NCI-H510A treated with DMSO at 0.1 percent for 48 hours (cell line): ENCODE data around the gene ENOX1.
"Not testable (repeated sequence)": the region's sequence is repeated elsewhere in the genome, so short reads cannot be mapped to it uniquely, and the experiment has no call there.

Experiments used
- DNase-seq: peaks from one replicate; lab custom pipeline; 2025; lab: John Stamatoyannopoulos, UW

Gene ENOX1

DNA sequence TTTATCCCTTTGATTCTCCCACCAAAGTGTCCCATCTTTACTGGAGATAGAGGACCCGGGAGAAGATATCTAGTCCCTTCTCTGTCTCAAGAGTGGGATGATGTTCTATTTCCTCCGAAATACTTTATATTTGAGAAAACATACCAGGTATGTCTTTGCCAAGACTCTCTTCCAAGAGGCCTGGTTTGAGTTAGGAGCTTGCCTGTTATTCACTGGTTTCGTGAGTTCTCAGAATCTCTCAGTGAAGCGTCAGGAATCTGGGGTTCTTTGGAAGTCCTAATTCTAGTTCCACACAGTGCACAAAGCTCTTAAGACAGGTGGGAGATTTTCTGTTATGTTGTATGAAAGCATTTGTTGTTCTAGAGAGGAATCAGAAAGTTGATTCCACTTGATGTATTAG, 581.4 kb downstream of the ENOX1 start:
- no peak for DNase-seq

DNA sequence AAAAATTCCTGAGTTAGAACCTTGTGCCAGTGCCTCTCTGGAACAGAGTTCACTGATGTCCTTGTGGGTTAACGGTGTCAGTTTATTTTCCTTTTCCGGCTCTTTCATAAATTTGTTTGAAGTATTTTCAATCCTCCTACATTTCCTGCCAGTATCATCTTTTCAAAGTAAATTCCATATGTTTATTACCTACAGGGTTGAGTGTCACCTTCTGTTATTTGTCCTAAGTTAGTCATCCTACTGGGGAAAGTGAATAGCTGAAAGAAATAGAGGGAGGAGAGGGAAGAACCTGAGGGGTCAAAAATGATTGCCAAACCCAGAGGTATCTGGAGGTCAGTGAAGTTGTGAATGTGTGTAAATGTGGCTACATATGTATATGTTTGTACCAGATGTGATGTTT, 582.2 kb downstream of the ENOX1 start:
- no peak for DNase-seq

DNA sequence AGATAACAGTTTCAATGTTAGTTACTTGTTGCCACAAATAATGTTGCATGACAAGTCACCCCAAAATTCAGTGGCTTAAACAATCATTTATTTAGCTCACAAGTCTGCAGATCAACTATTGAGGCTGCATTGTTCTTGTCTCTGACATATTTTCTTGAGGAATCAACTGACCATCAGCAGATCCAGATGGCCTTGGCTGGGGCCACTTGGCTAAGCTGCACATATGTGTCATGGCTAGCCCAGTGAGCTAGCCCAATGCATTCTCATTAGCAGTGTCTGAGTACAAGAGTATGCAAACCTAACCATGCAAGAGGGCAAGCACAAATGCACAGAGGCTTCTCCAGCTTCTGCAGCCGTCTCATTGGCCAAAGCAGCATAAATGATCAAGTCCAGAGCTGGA, 583.0 kb downstream of the ENOX1 start:
- DNase-seq = no peak

DNA sequence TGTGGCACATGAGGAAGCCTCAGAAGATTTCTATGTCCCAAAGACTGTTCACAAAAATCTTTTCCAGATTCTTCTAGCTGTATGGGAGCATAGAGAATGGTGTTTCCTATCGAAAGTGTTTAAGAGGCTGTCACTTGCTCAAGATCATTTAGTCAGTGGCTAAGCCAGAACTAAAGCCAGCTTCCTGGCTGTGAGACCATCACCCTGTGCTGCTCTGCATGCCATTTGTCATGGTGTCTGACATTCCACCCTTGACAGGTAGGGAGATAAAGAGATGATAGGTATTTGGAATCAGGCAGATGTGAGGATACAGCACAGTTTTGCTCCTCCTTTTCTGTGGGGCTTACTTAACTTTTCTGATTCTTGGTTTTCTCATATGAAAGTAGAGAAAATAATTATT, 586.0 kb downstream of the ENOX1 start:
- no peak for DNase-seq

DNA sequence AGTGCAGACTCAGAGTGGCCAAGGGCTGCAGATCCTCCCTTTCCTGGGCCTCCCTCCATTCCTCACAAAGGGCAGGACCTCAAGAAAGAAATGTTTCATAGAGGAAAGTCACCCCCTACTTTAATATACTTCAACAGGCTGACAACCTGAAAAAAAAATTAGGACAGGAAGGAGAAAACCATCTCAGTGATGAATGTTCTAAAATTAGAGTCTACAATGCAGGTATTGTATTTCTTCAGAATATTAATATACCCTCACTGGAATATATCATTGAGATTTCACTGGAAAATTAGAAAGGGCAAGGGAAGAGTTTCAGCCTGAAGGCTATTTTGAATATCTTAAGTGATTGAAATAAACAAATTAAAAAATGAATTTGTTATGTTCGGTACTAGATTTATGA, 586.5 kb downstream of the ENOX1 start:
- DNase-seq = no peak

DNA sequence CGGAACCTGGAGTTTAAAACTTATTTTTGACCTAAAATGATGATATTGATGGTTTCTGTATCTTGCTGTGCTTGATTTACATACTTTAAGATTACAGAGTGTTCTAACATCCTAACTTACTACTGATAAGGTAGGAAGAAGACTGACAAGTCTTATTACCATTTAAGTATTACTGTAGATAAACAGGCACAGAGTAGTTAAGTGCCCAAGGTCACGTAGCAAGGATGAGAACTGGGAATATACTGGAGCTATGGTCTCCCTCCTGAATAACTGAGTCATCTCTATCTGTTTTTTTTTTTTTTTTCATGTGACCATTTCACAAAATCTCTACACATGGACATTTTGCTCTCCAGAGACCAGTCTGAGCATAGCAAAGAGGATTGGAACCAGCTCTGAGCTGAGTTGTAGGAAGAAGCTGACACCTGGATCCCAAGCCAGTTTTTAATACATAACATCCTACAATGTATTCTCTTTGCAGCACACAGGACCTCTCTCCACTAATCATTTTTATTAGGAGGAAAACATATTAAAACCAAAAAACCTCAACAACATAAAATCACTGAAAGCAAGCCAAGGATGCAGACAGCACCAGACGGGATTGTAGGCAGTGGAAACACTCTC, 589.9 kb downstream of the ENOX1 start:
- no peak for DNase-seq

DNA sequence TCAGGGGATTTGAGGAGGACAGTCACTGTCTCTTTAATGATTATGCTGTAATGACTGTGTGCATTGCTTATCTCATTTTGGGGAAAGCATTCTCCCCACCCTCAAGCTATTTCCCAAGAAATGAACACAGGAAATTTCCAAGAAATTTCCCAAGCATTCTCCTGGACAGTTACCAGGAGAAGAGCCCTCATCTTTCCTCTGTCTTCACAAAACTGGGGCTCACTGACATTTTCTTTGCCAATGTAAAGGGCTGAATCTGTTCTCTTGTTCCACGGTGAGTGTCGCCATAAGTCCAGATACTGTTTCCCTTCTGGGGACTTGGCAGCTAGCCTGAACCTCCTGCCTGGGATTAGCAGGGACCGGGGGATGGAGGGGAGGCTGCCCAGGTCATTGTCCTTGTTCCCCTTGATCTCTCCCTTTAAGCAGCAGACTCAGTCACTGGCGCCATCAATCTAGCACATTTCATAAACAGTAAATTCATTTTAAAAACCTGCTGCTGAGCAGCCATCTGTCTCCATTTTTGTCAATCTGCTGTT, 590.6 kb downstream of the ENOX1 start:
- no peak for DNase-seq

DNA sequence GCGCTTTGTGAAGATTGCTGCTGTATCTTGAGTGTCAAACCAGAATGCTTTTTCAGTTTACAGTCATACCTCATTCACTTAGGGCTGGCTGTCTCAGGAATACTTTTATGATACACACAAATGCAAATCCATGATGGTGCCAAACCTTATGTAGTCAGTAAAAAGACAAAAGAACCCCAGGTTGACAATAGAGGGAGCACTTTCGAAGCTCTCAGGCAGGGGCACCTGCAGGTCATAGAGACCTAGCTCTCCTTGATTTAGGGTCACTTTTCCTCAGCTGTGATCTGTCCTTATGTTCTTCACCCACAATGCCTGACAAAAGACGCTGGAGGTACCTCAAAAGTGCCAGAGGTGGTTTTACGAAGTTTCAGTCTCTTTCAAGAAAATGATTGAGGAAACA, 591.2 kb downstream of the ENOX1 start:
- no peak for DNase-seq

DNA sequence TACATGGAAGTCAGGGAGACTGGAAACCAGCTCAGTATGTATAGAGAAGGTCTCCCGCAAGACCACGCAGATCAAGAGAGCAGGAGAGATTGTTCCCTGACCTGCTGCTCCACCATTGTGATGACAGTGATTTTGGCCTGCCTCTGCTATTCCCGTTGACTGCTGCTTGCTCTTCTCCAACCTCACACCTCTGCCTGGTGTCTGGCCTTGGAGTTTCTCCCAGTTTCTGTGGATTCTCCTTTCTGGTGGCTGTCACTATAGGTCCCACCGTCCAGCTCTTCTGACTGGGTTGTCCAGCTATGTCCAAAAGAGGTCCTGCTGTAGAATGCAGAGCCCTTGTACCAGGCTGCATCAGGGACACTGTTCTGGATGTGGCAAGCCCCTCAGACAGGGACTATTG, 591.7 kb downstream of the ENOX1 start:
- no peak for DNase-seq

DNA sequence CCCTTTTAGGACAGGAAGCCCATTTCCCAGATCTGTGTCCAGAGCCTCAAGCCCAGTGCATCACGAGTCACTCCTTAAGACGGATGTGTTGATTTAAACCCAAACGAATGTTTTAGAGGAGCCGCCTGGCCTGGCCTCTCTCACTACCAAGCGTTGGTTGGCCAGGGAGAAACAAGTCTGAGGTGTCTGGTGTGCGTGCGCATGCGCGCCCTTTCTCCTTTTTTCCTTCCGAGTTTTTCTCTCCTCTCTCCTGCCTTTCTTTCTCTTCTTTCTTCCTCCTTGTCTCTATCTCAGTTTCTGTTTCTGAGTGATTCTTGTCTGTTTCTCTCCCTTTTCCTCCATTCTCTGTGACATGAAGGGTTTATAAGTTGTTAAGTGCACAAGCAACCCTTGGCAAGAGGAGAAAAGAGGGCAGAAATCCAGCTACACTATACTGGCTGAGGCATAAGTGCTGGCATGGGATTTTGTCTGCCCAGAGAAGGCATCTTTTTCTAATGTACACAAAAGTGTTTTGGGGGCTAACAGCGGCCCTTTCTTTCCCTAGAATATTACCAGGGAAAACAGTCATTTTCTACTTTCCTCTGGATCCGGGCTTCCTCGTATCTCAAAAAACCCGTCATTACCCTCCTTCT, 592.9 kb downstream of the ENOX1 start:
- no peak for DNase-seq

DNA sequence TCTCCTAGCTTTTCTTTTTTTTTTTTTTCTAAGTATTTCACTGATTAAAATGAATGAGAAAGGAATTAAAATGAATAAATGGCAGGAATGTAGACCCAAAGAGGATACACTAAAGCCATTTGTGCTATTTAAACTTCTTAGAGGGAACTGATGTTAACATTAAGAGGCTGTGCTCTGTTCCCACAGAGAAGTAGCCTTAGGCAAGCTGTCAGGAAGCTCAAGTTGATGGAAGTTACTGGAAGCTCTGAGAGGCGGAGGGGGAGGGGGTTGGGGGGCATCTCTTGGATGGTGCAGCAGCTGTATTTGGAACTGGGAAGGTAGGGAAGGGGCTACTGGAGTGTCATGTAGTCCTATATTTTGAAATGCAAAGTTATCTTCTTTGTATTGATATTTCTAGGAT, 595.2 kb downstream of the ENOX1 start:
- DNase-seq = no peak

DNA sequence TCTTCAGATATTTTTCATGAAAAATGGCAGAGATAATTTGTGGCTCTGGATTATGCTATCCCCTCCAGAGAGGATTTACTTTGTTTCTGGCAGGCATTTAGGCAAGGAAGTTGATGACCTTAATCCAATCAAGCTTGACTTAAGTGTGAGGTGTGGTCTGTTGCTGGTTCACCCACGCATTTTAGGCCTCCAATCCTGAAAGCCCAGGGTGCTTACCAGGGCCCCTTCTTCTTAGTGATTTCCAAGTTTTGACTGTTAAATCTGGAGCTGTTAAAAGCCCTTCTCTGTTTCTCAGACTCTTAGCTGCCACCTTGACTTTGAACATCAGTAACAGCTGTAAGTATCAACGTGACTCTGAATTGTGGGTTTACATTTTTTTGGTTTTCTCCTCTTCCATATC, 601.5 kb downstream of the ENOX1 start:
- DNase-seq = no peak

DNA sequence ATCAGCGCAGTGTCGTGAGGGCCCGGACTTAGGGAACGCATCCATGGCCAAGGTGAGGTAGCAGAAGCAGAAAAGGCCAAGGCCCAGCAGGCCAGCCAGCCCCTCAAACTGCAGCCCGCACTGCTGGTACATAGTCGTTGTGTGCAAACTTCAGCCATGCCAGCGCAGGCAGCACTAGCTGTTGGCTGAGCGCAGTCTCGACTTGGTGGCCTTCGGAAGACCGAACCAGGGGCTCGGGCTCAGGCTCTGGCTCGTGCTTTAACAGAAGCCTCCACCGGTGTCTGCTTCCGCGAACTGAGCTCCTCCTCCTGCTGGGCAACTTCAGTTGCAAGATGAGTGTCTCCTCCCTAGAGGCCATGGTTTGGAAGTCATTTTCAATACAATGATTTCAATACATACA, 605.9 kb downstream of the ENOX1 start:
- no peak for DNase-seq

DNA sequence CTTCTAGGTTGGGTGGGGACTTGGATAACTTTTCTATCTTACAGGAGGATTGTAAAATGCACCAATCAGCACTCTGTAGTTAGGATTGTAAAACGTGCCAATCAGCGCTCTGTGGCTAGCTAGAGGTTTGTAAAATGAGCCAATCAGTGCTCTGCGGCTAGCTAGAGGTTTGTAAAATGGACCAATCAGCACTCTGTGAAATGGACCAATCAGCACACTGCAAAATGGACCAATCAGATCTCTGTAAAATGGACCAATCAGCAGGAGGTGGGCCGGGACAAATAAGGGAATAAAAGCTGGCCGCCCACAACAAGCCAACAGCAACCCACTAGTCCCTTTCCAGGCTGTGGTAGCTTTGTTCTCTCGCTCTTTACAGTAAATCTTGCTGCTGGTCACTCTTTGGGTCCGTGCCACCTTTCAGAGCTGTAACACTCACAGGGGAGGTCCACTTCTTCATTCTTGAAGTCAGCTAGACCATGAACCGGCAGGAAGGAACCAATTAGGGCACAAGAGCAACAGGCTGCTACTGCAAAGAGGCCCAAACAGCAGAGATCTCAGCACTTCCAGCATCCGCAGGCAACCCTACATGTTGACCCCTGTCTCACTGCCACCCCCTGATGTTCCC, 606.6 kb downstream of the ENOX1 start:
- no peak for DNase-seq

DNA sequence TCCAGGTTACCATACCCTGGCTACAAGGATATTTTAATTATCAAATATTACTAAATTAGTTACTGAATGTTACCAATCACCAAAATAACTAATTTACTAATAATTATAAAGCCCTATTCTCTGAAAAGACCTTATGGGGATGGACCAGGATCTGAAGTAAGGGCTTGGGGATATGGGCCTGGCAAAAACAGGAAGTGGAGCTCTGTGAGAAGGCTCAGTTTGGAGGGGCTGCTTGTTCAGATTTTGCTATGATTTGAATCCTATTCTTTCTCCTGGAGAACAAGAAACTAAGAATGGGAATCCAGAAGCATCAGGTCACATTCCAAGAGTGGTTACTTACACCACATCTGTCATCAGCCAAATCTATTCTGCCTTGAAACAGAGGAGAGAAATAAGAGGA, 615.3 kb downstream of the ENOX1 start:
- no peak for DNase-seq

DNA sequence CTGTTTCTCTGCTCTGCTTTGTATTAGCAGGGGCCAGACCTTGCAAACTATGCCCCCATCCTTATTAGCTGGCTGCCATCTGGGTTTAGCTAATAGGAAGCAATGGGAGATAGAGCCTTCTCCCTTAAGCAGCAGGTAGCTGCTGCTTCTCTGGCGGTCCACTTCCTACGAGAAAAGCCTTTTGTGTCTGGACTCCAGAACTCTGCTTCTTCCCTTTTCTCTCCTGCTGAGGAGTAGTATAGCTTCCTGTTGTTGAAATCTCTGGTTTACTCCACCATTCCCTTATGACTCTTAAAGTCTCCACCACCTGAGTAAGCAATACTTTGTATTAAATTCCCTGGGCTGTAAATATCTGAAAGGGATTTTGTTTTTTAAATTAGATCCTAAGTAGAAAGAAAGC, 616.3 kb downstream of the ENOX1 start:
- no peak for DNase-seq

DNA sequence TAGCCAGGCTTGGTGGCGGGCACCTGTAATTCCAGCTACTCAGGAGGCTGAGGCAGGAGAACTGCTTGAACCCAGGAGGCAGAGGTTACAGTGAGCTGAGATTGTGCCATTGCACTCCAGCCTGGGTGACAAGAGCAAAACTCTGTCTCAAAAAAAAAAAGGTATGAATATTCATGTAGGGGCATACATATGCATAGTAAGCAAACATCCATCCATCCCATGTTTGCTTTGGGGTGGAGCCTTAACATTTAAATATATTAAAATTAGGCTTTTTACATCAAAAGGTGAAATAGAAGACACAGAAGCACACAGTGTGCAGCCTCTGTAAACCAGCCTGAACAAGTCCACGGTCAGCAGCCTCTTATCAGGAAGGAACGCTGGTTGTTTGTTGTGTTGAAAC, 618.3 kb downstream of the ENOX1 start:
- not testable (repeated sequence) for DNase-seq

DNA sequence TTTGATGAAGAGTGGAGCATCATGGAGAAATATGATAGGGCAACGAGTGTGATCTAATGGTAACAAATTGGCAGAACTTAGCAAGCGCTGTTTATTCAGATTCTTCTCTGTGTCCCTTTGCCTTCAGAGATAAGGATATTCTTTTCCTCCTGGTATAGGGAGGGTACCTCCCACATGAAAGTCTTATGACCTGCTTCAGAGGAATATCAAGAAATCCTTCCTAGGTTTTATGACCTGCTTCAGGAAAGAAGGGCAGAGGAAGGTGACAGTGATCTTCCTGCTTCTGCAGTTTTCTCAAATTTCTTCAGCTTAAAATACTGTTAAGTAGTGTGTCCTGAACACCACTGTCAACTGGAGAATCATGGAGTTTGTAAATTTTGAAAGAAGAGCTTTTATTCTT, 619.0 kb downstream of the ENOX1 start:
- DNase-seq = no peak

DNA sequence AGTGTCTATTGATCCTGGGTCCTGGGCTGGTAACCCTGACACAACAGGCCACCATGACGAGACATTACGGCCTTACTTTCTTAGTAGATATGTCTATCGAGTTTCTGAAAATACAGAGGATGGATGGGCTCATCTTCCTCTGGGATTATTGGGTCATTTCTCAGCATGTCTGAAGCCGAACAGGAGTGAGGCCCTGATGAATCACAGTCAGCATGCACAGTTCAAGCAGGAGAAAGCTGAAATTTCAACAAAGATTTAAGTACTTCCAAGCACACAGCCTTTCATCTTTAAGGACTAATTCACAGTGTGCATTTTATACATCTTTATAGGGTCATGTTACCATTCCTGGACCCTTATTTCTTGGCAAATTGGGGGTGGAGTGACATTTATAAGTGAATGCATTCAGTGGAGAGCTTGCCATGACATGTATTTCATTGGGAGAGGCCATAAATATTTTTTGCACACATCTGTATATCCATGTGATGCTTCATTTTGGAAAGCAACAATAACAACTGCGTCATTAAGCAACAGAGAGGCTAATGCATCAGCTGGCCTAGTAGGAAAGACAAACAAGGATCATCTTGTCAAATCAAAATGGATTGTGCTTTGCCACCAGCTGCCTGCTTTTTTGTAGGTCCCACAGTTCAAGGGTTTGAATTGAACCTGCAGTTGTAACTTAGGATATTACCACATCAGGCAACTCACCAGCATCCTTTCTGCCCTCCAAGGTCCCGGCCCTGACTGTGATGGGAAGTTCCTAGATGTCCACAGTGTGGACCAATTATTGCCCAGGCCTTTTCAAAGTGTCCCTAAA, 619.9 kb downstream of the ENOX1 start:
- DNase-seq = no peak
